ENCODE results near the gene TNNT1.

The TNNT1 gene

DNA sequence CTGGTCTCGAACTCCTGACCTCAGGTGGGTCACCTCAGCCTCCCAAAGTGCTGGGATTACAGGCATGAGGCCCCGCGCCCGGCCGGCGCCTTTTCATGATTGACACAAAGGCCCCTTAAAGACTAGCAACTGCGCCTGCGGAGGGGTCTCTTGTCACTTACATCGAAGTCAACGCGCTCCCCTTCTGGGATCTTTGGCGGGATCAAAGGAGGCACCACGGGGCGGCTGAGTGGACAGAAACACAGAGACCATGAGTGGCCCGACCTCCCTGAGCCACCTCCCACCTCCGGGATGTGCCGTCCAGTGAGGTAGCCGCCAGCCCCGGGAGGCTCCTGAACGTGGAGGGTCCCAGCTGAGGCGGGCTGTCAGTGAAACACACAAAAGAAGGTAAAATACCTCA, 7.3 kb downstream of the TNNT1 start:
- DNase-seq (ENCODE audit: low spot score), result no peak

DNA sequence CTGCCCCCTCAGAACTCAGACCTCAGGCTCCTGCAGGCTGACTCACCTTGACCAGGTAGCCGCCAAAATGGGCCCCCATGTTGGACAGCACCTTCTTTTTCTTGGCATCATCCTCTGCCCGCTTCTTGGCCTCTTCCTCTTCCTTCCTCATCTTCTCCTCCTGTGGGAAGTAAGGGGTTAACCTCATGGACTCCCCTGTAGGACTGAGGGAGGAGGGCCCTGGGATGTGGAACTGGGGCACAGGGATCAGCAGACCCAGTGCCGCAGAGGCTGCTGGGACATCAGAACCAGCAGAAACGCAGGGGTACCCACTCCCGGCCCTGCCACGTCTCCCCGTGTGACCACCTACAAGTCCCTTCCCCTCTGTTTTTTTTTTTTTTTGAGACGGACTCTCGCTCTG, 11.1 kb downstream of the TNNT1 start:
- DNase-seq (ENCODE audit: low spot score), result no peak

DNA sequence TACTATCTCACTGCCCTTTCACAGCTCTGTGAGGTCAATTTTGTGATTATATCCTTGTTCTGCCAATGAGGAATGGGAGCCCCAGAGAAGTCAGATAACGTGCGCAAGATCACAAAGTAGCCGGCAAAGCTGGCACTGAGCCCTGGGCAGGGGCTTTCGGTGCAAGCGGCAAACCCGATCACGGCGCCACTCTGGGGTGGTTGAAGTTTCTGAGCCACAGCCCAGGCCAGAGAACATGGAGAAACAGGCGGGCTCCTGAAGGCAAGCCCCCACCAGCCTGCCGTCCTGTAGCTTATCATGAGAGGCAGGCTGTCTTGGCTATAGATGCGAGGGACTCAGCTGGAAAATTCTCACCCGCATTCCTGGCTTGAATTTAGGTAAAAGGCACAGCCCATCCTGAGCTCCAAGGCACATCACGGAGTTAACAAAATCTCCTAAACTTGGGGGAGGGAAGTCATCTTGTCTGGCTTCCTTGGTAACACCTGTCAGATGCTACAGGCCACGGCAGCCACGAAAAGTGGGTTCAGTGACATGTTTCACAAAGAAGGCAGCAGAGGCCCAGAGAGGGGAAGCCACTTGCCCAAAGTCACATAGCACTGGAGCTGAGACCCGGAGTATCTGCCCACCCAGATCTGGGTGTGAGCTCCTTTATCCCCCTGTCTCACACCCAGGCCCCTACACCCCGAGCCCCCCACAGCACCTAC, 12.5 kb downstream of the TNNT1 start:
- DNase-seq (ENCODE audit: low spot score), result no peak

DNA sequence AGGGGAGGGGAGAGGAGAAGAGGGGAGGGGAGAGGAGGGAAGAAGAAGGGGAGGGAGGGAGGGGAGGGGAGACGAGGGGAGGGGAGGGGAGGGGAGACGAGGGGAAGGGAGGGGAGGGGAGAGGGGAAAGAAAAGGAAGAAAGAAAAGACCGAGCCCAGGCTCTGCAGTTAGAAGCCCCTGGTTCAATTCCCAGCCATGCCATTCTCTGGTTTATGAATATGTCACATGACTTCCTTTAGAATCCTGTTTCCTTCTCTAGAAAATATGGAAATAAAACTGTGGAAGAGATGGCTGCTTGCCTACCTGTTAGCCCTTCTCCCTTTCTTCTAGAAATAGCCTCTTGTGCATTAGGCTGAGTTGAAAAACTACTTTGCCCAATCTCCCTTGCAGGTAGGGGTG, 14.3 kb downstream of the TNNT1 start:
- no peak for DNase-seq (ENCODE audit: low spot score)

- no peak for DNase-seq (ENCODE audit: low spot score)
Measured at GRCh38 chr19:55133639-55134444, 15.2 kb downstream of the TNNT1 start.

- DNase-seq (ENCODE audit: low spot score), result no peak
Measured at GRCh38 chr19:55132453-55133129, 16.4 kb downstream of the TNNT1 start.

DNA sequence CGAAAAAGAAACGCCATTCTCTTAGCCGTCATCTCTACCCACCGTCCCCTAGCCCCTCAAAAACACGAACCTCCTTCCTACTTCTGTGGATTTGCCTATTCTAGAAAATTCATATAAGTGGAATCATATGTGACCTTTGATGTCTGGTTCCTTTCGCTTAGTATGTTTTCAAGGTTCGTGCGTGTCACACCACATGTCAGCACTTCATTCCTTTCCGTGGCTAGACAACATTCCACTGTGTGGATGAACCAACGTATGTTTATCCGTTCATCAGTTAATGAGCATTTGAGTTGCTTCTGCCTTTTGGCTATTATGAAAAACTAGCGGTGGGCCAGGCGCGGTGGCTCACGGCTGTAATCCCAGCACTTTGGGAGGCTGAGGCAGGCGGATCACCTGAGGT, 17.6 kb downstream of the TNNT1 start:
- DNase-seq (ENCODE audit: low spot score), result no peak

GRCh38 chr19:55119053-55119452, 30.0 kb downstream of the TNNT1 start:
- DNase-seq (ENCODE audit: low spot score), result no peak

DNA sequence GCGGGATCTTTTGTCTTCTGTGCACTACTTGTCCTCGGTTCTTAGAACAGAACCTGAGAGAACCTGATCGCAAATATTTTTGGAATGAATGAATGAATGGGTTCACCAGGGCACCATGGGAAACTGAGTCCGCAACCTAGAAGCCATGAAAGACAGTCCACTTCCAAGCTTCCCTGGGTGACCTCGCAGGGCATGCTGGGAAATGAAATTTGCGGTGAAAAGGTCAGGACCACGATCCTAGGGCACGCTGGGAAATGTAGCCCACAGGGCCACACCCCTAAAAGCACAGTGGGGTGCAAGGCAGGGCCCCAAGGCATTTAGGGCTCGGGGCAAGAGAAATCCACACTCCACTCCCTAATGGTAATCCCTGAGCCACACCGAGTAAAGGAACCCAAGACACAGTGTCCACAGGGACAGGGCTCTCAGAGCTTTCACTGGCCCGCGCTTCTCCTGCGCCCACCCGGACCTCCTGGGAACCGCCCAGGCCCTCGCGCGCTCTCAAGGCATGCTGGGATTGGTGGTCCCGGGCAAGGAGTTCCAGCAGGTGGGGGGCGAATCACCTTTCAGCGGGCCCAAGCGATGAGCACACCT, 30.5 kb downstream of the TNNT1 start:
- peak; percentile 86 for DNase-seq (ENCODE audit: low spot score)

DNA sequence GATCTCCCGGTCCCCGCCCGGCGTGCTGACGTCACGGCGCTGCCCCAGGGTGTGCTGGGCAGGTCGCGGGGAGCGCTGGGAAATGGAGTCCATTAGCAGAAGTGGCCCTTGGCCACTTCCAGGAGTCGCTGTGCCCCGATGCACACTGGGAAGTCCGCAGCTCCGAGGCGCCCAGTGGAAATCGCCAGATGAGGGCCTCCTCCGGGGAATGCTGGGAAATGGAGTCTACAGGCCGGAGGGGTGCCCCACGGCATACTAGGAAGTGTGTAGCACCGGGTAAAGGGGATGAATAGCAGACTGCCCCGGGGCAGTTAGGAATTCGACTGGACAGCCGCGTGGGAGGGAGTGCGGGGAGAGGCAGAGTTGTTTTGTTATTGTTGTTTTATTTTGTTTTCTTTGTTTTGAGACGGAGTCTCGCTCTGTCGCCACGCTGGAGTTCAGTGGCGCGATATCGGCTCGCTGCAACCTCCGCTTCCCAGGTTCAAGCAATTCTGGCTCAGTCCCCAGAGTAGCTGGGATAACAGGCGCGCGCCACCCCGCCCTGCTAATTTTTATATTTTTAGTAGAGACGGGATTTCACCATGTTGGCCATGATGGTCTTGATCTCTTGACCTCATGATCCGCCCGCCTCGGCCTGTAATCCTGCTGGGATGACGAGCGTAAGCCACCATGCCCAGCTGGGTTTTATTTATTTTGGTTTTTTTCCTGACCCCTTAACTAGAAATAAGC, 31.2 kb downstream of the TNNT1 start:
- peak; percentile 99 for DNase-seq (ENCODE audit: low spot score)

DNA sequence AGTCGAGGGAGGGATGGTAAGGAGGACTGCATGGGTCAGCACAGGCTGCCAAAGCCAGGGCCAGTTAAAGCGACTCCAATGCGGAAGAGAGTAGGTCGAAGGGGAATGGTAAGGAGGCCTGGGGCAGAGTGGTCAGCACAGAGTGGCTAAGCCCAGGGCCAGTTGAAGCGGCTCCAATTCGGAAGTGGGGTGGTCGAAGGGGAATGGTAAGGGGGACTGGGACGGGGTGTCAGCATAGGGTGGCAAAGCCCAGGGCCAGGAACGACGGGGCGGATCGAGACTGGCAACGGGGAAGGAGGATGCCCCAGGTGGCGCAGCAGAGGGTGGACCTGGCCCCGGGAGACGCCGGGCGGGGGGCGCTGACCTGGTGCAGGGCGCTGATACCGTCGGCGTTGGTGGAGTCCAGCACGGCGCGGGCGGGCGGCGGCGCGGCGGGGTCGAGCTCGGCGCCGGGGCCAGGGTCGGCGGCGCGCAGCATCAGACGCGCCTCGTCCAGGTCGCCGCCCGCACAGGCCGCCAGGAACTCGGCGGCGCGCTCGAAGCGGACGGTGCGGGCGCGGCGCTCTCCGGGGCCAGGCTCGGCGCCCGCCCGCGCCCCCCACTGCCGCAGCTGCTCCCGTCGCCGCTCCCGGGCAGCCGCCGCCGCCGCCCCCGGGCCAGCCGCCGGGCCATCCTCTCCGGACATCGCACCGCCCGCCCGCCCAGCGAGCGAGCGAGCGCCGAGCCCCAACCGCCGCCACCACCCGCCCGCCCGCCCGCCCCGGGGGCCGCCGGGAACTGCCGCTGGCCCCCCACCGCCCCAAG, 31.9 kb downstream of the TNNT1 start, which contains the start of gene PPP1R12C:
Gene PPP1R12C, minus strand, starts transcription at position 779 of the 804 bp plus-strand sequence. Its CDS starts 94 bp downstream, at position 685.
- no peak for DNase-seq (ENCODE audit: low spot score)

DNA sequence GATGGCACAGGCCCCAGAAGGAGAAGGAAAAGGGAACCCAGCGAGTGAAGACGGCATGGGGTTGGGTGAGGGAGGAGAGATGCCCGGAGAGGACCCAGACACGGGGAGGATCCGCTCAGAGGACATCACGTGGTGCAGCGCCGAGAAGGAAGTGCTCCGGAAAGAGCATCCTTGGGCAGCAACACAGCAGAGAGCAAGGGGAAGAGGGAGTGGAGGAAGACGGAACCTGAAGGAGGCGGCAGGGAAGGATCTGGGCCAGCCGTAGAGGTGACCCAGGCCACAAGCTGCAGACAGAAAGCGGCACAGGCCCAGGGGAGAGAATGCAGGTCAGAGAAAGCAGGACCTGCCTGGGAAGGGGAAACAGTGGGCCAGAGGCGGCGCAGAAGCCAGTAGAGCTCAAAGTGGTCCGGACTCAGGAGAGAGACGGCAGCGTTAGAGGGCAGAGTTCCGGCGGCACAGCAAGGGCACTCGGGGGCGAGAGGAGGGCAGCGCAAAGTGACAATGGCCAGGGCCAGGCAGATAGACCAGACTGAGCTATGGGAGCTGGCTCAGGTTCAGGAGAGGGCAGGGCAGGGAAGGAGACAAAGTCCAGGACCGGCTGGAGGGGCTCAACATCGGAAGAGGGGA, 32.7 kb downstream of the TNNT1 start:
- DNase-seq (ENCODE audit: low spot score), result peak; percentile 74

DNA sequence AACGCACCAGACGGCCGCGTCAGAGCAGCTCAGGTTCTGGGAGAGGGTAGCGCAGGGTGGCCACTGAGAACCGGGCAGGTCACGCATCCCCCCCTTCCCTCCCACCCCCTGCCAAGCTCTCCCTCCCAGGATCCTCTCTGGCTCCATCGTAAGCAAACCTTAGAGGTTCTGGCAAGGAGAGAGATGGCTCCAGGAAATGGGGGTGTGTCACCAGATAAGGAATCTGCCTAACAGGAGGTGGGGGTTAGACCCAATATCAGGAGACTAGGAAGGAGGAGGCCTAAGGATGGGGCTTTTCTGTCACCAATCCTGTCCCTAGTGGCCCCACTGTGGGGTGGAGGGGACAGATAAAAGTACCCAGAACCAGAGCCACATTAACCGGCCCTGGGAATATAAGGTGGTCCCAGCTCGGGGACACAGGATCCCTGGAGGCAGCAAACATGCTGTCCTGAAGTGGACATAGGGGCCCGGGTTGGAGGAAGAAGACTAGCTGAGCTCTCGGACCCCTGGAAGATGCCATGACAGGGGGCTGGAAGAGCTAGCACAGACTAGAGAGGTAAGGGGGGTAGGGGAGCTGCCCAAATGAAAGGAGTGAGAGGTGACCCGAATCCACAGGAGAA, 33.5 kb downstream of the TNNT1 start:
- DNase-seq (ENCODE audit: low spot score), result no peak

- no peak for DNase-seq (ENCODE audit: low spot score)
Measured at GRCh38 chr19:55114566-55115145, 34.4 kb downstream of the TNNT1 start.

DNA sequence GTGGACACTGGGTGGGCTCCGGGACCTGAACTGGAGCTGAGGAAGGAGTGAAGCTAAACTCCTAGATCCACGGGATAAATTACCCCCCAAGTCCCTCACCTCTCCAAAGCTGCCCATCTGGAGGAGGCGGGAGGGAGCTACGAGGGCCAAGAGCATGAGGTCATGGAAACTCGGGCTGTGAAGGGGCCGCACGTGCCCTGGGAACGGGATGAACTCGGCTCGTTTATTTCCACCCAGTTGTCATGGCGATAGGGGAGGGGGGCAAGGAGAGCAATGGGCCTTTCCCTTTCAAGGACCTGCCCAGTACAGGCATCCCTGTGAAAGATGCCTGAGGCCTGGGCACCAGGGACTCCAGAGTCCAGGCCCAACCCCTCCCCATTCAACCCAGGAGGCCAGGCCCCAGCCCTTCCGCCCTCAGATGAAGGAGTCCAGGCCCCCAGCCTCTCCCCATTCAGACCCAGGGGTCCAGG, 35.4 kb downstream of the TNNT1 start:
- no peak for DNase-seq (ENCODE audit: low spot score)

- no peak for DNase-seq (ENCODE audit: low spot score)
Measured at GRCh38 chr19:55112777-55113569, 36.0 kb downstream of the TNNT1 start.

DNA sequence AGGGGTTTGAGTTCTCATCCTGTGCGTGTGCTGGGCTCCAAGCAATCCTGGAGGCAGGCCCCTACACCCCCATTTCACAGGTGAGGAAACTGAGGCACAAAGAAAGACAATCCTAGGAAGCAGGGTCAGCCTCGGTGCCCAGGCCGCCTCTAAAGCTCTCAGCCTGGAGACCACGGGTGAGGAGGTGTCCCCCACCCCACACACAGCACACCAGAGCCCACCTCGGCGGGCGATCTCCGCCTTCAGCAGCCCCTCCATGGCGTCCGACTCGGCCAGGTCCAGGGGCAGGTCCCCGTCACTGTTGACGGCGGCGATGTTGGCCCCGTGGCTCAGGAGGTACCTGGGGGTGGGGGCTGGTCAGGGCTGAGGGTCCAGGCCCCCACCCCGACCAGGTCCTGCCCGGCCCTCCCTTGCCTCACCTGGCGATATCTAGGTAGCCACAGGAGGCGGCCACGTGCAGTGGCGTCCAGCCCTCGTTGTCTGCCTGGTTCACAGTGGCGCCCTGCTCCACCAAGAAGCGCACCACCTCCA, 36.7 kb downstream of the TNNT1 start:
- no peak for DNase-seq (ENCODE audit: low spot score)

GRCh38 chr19:55111238-55111831, 37.7 kb downstream of the TNNT1 start:
- no peak for DNase-seq (ENCODE audit: low spot score)
